Neural progenitor cell (in vitro differentiated cells): ENCODE results near the gene CLEC1A.

Experiments used
- EZH2 ChIP-seq: fragments of 200-600 bp; sonication (generic); IDR thresholded peaks from 2 replicates; pipeline ENCODE4 v1.6.1; 2017; ENCODE audit warnings: antibody characterized with exemption, mild to moderate bottlenecking, moderate library complexity
- EZH2phosphoT487 ChIP-seq: fragments of 200-600 bp; sonication (generic); IDR thresholded peaks from 2 replicates; pipeline ENCODE4 v1.6.1; 2017; ENCODE audit warnings: antibody characterized with exemption
- TF ChIP-seq, protein P1 (sequence below): fragments of 200-600 bp; sonication (generic); IDR thresholded peaks from 2 replicates; pipeline ENCODE4 v1.5.1; 2017; ENCODE audit warnings: antibody characterized with exemption, mild to moderate bottlenecking

DNA sequence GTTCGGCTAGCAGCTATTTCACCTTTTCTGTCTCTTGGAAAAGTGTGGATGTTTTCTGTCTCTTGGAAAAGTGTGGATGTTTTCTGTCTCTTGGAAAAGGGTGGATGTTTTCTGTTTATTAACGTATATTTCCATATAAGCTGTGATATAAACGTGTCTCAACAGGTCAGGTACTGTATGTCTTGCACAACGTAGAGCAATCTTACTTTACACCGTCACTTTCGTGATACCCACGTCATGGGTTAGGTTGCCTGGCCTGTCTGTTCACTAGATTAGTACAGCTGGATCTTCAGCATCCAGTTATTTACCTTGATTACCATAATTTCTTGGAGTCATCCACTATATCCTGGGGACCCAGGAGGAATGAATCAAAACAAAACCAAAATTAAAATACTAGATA is 17.1 kb upstream of the CLEC1A start:
- TF ChIP-seq, protein P1, sequence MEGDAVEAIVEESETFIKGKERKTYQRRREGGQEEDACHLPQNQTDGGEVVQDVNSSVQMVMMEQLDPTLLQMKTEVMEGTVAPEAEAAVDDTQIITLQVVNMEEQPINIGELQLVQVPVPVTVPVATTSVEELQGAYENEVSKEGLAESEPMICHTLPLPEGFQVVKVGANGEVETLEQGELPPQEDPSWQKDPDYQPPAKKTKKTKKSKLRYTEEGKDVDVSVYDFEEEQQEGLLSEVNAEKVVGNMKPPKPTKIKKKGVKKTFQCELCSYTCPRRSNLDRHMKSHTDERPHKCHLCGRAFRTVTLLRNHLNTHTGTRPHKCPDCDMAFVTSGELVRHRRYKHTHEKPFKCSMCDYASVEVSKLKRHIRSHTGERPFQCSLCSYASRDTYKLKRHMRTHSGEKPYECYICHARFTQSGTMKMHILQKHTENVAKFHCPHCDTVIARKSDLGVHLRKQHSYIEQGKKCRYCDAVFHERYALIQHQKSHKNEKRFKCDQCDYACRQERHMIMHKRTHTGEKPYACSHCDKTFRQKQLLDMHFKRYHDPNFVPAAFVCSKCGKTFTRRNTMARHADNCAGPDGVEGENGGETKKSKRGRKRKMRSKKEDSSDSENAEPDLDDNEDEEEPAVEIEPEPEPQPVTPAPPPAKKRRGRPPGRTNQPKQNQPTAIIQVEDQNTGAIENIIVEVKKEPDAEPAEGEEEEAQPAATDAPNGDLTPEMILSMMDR, result no peak
- TF ChIP-seq EZH2 (no peak), EZH2phosphoT487 (no peak)
